DMS53 treated with DMSO at 0.1 percent for 48 hours (cell line): ENCODE measurements around the gene DENND1A.
"Not testable (repeated sequence)": the region's sequence is repeated elsewhere in the genome, so short reads cannot be mapped to it uniquely, and the experiment has no call there.

Experiments used
- DNase-seq: peaks from one replicate; lab custom pipeline; 2025; ENCODE audit not compliant: unreplicated experiment; lab: John Stamatoyannopoulos, UW

The DENND1A gene

GRCh38 chr9:123952641-123953495, 22.9 kb upstream of the DENND1A start:
- DNase-seq: no peak

- DNase-seq: no peak
Observed at GRCh38 chr9:123948286-123948685, 18.4 kb upstream of the DENND1A start.

- no peak for DNase-seq
Observed at GRCh38 chr9:123947326-123947725, 17.4 kb upstream of the DENND1A start.

- no peak for DNase-seq
Observed at GRCh38 chr9:123946101-123946821, 16.3 kb upstream of the DENND1A start.

- no peak for DNase-seq
Observed at GRCh38 chr9:123945532-123945931, 15.6 kb upstream of the DENND1A start.

- not testable (repeated sequence) for DNase-seq
Observed at GRCh38 chr9:123944464-123944863, 14.5 kb upstream of the DENND1A start.

- DNase-seq: no peak
Observed at GRCh38 chr9:123943671-123944070, 13.7 kb upstream of the DENND1A start.

- DNase-seq: no peak
Observed at GRCh38 chr9:123942542-123942941, 12.6 kb upstream of the DENND1A start.

GRCh38 chr9:123941524-123942070, 11.7 kb upstream of the DENND1A start:
- DNase-seq: no peak

- DNase-seq: no peak
Observed at GRCh38 chr9:123940721-123941523, 11.0 kb upstream of the DENND1A start.

GRCh38 chr9:123938401-123938800, 8.5 kb upstream of the DENND1A start:
- DNase-seq: no peak

- not testable (repeated sequence) for DNase-seq
Observed at GRCh38 chr9:123936575-123936974, 6.6 kb upstream of the DENND1A start.

- DNase-seq: peak; percentile 28
Observed at GRCh38 chr9:123933440-123934212, 3.7 kb upstream of the DENND1A start.

GRCh38 chr9:123929177-123929869, 603 bp downstream of the DENND1A start:
- DNase-seq: peak; percentile 9

- DNase-seq: no peak
Observed at GRCh38 chr9:123928533-123929176, 1.3 kb downstream of the DENND1A start.

- DNase-seq: peak; percentile 28
Observed at GRCh38 chr9:123927625-123928532, 2.0 kb downstream of the DENND1A start.

GRCh38 chr9:123926941-123927340, 3.0 kb downstream of the DENND1A start:
- DNase-seq: no peak

GRCh38 chr9:123925819-123926218, 4.1 kb downstream of the DENND1A start:
- DNase-seq: no peak
